22Rv1 (cell line): ENCODE data around the gene ANKHD1.

ENCODE experiments used
- CTCF ChIP-seq: fragments of 450-650 bp; IDR thresholded peaks from 2 replicates; pipeline ENCODE4 v1.5.1; 2017; ENCODE audit warnings: mild to moderate bottlenecking
- ZFX ChIP-seq: fragments of 450-650 bp; IDR thresholded peaks from 2 replicates; pipeline ENCODE4 v1.6.1; 2017; ENCODE audit warnings: antibody characterized with exemption, borderline replicate concordance

- TF ChIP-seq CTCF = no peak
- TF ChIP-seq ZFX = no peak
Observed at GRCh38 chr5:140432212-140432611, 30.6 kb downstream of the ANKHD1 start.
